NCI-H1092 treated with DMSO at 0.1 percent for 48 hours (cell line): ENCODE data around the gene C1QTNF2.

Experiments
- DNase-seq: peaks from one replicate; lab custom pipeline; 2025; lab: John Stamatoyannopoulos, UW

The C1QTNF2 gene

DNA sequence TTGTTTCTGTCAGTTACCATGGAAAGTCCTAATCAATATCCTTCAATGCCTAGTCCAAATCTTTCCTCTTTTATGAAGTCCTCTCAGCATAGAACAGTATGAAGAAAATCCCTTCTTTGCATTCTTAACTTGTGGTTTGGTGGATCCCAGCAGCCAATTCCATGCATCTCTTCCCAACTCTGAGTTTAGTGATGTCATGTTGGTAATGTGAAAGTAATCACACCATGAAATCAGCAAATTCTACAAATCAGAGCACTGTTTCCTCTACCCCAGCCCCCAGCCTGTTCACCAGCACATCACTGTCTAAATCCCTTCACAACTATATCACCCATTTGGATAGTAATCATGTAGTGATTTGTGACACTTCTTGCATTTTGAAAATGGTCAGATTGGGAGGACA is 4.7 kb upstream of the C1QTNF2 start:
- no peak for DNase-seq

DNA sequence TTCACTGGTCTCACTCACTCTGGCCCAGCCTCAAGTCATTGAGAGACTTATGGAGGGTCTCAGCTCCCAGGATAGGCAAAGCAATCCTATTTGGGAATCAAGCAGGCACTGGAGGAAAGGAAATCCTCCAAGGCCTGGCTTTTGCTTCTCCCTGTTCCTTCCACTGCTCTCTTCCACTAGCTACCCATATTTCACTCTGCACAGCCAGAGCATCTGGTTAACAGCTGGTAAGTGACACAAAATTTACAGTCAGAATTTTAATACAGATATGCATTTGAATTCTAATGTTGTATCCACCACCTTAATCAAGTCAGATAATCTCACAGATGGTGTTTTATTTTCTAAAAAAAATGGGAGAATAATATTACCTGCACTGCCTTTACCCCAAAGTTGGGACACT is 868 bp upstream of the C1QTNF2 start:
- DNase-seq: no peak

DNA sequence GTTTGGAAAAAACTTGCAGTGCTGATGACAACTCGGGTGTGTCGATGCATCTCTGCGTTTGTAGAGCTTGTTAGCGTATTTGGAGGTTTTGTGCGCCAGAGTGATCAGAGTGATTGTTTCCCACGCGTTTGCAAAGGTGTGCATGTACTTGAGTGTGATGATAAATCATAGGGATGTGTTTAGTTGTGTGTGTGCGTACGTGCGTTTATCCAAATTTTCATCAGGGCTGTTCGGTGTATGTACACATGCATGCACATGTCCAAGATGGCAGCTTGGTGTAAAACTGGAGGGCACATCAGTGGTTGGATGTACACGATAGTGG is 248 bp upstream of the C1QTNF2 start:
- DNase-seq: no peak

DNA sequence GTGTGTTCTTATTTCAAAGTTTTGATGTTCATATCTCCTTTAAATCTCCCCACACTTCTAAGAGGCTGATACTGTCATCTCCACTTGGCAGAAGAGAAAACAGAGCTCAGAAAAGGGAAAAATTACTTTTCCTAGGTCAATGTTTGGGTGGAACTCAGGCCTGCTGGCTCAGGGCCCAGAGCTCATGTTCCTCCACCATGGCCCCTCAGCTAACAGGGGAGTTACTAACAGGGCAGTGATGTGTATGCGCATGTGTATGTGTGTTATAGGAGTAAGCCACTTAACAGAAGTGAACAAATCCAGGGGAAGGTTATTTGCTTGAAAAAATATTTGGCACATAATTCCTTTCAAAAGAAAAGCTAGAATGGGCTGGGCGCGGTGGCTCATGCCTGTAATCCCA is 2.5 kb downstream of the C1QTNF2 start:
- DNase-seq: no peak

DNA sequence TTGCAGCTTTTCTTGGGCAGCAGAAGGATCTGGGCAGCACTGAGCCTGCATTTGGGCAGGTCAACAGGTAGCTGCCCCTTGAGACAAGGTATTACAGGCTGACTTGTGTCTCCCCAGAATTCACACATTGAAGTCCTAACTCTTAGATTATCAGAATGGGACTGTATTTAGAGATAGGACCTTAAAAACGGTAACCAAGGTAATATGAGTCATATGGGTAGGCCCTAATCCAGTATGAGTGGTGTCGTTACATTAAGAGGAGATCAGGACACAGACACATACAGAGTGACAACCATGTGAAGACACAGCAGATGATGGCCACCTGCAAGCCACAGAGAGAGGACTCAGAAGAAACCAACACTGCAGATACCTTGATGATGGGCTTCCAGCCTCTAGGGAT is 3.2 kb downstream of the C1QTNF2 start:
- no peak for DNase-seq

DNA sequence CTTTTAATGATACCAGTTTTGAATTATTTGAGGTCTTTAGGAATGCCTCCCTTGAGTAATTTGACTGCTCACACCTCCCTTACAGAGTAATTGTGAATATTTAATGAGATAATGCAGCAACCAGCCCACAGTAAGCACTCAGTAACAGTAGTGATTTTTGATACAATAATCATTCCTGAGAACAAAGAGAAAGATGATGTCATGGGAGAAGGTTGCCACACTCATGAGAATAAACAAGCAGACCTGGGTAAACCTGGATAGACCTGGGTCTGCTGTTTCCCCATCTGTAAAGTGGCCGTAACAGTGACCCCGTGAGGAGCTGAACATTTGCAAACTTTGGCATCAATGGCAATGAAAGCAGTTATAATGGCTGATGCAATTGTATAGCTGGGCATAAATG is 4.2 kb downstream of the C1QTNF2 start:
- DNase-seq: no peak

DNA sequence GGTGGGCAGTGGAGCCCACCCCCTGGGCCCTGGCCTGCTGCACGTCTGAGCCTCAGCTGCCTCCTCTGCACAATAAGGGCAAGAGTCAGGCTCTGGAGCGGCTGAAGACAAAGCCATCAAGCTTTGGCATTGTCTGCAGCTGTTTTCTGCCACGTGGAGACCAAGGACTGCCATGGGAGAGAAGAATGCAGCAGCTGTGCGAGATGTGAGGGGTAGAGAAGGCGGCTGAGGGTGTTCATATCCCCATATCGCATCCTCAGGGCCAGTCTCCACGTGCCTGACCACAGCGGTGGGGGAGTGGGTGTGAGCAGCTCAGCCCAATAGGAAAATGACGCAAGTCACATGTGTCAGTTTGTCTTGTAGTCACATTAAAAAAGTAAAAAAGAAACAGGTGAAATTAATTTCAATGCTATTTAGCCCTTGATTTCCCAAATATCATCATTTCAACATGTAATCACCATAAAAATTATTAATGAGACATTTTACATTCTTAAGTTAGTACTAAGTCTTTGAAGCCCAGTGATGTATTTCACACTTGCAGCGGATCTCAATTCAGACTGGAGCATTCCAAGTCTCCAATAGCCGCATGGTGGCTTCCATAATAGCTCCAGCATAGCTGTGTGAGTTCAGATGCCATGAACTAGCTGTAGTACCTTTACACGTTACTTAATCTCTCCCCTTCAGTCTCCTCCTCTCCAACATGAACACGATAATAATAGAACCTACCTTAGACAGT is 6.6 kb downstream of the C1QTNF2 start:
- no peak for DNase-seq

DNA sequence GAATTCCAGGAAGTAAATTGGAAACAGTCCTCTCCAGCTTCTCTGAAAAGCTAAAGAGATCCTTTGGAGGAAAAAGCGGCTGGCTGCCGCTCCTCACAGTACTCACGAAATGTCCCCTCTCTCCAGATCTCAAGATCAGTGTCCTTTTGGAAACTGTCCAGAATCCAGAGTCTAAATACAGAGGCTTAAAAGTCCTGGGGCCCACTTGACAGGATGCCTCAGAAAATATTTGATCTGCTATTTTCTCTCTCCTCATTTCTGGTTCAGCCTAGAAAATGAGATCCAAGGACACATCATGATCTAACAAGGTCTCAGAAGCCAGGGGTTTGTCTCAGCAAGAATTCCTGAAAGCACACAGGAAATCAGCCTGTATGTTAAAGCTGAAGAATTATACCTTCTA is 7.2 kb downstream of the C1QTNF2 start:
- no peak for DNase-seq

DNA sequence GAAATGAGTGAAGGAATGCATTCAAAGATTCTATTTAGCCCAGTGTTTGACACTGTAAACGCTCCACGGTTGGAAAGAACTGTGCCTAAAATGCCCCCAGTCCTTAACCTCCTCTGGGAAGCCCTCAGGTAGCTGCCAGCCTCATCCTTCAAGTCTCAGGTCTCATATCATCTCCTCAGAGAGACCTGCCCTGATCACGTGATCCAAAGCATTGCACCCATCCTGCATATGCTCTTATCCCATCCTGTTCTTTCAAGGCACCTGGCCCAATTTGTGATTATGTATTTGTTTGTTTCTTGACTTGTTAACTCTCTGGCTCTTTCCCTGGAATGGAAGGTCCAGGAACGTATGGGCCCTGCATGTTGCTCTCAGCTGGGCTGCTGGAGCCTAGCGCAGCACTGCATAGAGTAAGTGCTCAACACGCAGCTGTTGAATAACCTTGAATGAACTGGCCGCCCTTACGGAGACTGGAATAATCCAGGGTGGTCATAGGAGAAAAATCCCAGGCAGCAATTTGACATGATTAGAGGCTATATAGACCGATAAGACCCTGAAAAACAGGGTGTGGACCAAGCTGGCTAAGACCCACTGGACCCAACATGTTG is 8.7 kb downstream of the C1QTNF2 start:
- DNase-seq: no peak

DNA sequence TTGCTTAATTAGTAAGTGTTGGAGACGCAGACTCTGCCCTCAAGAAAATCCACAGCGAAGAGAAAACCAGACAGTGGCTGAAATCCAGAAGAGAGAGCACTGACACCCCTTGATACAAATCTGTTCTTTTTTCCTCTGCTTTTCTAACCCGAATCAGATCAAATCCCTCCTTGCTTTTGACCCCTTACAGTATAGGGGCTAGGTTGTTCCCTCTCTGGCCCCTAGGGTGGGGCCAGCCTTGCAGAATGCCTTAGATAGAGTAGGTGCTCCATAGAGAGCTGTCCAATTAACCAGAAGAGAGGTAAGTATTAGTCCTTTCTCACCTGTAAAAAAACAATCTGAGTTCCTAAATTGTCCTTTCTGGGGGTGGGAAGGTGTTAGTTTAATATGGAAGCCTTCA is 10.1 kb downstream of the C1QTNF2 start:
- no peak for DNase-seq

DNA sequence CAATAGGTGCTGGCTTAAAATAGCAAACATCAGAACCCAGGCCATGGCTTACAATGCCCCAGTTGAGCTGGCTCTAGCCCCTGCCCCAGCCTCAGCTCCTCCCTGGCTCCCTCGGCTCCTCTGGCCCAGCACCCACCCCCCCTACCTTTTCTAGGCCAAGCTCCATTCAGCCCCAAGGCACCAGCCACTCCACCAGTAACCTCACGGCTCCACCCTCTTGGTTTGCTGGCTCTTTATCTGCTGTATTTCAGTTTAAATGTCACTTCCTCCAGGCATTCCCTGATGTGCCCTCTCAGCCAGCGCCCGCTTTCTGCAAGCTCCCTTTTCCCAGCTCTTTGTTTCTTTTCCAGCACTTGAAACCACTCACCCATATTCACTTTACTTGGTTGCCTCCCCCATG is 10.6 kb downstream of the C1QTNF2 start:
- DNase-seq: no peak

DNA sequence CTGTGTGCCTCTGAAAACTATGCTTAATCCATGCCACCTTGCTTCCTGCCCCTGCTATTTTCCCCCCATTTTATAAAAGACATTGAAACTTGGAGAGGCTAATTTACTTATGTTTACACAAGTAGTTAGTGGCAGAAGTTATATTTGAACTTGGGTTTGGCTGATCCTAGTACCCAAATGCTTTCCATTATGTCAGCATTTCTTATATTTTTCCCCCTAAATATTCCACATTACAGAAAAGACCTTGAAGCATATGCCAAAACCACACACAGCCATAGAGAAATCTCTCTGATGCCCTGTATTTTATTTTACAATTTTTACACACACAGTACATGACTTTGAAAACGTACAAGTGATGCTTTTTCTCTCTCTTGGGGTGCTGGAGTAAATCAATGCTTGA is 11.2 kb downstream of the C1QTNF2 start:
- DNase-seq: no peak

DNA sequence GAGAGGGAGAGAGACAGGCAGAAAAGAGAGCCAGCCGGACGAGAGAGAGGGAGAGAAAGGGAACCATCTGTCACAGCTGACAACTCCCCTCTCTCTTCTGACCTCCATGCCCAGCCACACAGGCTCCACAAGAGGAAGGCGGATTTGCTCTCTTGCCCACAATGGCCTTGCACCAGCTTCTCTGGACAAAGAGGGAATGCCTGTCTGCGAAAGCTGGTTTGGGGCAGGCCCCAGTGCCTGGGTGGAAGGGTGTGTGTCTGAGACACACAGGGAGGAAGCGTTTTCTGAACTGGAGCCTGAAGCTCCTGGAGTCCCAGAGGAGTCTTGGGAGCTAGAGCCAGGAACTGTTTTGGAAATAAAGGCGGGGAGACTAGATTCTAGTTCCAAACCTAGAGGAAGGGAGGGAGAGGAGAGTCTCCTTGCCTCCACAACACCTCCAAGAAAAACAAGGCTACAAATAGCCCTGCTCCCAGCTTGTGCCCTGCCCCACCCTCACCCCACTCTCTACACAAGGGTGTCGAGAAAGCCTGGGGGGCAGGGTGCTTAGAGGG is 12.5 kb downstream of the C1QTNF2 start:
- no peak for DNase-seq

DNA sequence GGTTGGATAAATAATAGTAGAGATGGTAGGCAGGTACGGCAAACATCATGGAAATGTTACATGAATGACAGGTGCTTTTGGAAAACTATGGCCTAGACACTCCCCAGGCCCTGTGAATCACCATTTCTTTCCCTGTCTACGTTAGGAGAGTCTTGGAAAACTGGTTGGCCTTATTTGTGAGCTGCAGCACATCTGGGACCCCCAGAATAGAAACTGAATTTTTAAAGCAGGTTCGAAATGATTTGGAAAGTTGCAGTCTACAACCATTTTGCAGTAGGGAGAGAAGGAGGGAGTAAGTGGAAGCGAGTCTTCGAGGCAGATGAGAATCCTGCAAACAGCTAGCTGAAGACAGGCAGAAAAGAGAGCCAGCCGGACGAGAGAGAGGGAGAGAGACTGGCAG is 13.0 kb downstream of the C1QTNF2 start:
- no peak for DNase-seq

DNA sequence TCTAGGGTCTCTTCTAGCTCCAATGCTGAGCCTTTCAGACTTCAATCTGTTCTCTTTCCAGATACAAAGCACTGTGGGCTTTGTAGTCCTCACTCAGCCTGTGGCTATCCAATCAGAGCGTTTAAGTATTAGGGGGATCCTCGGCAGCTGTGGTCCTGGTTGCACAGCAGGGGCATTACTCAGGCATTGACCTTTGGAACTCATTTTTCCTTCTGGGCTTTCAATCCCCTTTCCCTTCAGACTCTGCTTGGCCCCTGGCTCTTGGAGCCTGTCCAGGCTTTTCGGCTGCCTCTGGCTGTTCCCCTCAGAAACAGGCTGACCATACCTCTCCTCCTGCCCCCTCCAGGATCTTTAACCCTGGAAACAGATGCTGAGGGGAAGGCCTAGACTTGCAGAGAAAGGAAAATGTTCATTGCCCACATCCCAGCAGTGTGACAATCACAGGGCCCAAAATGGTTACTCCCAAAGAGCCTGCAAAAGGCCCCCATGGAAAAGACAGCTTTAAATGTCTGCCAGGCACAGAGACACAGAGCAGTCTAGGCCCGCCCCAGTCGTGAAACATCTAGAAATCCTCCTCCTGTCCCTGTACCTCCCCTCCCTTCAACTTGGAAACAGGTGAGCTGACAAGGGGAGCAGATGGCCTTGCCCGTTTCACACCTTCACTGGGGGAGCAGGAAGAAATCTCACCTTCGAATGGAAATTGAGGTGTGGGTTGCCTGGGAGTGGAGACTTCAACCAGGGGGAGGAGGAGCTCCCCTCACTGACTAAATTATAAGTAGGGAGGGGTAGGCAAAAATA is 13.7 kb downstream of the C1QTNF2 start:
- DNase-seq: no peak

DNA sequence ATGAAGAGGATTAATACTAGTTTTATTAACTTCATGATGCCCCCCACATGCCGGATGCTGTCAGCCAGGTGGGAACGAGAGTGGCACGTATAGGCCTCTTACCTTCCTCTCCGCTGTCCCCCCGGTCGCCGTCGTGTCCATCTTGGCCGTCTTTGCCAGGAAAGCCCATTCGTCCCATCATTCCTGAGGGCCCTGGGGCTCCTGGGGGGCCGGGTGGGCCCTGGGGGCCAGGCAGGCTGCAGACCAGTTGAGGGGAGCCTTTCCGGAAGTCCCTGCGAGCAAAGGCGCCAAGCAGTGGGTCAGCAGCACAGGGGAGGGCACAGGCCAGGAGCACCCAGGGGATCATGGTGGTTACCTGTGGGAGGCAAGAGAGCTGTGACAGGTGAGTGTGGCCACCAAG is 15.8 kb downstream of the C1QTNF2 start:
- no peak for DNase-seq

DNA sequence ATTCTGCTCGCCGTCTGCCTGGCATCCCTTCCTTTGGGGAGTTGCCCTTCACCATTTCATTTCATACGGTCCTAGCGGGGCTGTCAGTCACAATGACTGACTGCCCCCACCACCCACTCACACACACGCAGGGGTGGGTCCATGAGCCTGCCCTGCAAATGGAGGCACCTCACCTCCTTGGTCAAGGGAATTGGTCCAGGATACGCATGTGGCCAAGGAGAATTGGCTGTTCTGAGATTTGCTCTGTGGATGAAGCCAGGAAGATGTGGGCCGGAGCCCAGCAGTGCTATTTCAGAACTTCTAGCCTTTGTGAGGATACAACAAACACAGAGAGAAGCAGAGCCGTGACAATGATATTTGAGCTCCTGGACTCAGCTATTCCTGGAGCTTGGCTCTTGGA is 17.0 kb downstream of the C1QTNF2 start:
- no peak for DNase-seq

DNA sequence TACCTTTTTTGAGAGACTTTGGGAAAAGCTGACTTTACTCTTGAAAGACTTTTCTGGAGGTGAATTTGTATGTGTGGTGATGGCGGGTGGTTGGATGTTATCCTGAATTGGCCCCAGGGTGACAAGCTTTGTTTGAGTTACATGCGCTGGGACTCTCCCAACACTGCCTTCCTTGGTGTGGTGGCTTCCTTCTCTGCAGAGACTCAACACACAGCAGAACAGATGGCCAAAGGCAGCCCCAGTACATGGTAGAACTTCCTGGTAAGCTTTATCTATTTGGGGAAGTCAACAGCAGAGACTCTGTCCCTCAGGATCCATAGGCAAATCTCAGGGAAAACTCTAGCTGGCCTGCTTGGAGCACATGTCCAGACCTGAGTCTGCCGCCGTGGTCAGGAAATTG is 18.1 kb downstream of the C1QTNF2 start:
- DNase-seq: no peak

DNA sequence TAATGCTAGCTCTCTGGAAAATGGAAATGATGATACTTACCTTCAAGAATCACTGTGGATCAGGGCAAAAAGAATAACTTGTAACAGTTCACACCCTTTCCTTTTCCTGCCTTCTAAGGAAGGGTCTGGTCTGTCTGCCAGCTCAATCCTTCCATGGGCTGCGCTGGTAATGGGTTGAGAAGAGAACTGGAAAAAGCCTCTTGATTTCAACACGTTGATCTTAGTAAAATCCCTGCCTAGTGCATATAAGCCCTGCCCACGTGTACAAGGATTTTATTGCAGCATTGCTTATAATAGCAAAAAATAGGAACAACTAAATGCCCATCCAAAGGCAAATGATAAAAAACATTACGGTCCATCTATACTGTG is 20.5 kb downstream of the C1QTNF2 start:
- no peak for DNase-seq

DNA sequence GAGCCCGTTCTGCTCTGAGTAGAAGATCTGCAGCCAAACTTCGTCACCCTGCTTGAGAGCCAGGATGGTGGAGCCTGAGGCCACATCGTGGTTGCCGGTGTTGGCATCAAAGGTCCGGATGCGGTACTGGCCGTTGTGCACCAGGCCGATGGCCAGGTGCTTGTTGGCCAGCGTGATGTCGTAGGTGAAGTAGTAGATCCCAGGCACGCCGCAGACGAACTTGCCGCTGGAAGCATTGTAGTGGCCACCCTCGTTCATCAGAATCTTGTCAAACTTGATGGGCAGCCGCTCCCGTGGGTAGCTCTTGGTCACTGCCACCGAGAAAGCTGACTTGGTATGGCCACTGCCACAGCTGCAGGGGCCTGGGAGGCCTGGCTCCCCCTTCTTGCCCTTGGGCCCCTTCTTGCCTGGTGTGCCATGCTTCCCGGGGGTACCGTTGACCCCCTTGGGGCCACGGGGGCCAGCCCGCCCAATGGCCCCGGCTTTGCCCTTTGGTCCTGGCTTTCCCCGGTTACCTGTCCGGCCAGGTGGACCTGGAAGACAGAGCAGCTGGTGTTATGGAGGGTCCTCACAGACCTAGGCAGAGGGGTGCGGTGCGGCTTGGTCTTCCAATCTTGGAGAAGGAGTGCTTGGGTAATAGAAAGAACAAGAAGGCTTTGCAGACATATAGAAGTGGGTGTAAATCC is 21.0 kb downstream of the C1QTNF2 start:
- no peak for DNase-seq

DNA sequence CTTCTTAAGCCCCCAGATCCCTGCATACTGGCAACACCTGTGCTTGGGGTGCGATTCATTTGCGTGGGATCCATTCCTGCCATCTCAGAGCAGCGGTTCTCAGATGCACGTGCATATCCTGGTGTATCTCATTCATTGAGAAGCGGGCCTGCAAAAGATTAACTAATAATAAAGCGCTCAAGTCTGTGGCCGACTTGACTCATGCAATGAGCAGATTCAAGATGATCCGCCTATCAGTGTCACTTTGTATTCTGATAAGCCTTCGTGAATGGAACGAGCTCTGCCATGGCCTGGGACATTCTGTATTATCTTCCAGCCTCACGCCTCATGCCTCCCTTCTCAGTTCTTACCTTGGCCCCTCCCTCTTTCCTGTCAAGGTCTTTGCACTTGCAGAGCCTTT is 22.3 kb downstream of the C1QTNF2 start:
- no peak for DNase-seq

DNA sequence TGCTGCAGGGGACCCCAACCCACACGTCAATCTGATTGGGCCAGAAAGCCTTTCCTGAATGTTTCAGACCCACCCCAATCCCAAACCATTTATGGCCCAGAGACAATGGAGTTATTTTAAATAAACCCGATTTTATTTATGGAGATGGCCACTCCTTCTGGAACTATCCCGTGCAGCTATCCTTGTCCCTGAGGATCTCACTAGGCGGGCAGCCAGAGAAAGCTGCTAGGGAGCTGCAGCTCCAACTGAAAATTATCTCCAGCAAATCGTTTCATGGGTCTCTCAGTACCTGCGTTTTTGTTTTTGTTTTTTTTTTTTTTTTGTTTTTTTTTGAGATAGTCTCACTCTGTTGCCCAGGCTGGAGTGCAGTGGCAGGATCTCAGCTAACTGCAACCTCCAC is 23.0 kb downstream of the C1QTNF2 start:
- DNase-seq: no peak
